HG02840 (cell line): ENCODE measurements around the gene KRT8.
"Not testable (repeated sequence)": the region's sequence is repeated elsewhere in the genome, so short reads cannot be mapped to it uniquely, and the experiment has no call there.

Source experiments
- ATAC-seq: cut with Tn5 transposase; IDR thresholded peaks from one replicate; pipeline ENCODE4 v1.9.1; 2021; ENCODE audit warnings: mild to moderate bottlenecking, moderate library complexity, moderate number of reproducible peaks; ENCODE audit not compliant: unreplicated experiment, low FRiP score

Gene KRT8

DNA sequence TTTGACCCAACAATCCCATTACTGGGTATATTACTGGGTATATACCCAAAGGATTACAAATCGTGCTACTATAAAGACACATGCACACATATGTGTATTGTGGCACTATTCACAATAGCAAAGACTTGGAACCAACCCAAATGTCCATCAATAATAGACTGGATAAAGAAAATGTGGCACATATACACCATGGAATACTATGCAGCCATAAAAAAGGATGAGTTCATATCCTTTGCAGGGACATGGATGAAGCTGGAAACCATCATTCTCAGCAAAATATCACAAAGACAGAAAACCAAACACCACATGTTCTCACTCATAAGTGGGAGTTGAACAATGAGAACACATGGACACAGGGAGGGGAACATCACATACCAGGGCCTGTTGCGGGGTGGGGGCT is 48.8 kb downstream of the KRT8 start:
- ATAC-seq = not testable (repeated sequence)

DNA sequence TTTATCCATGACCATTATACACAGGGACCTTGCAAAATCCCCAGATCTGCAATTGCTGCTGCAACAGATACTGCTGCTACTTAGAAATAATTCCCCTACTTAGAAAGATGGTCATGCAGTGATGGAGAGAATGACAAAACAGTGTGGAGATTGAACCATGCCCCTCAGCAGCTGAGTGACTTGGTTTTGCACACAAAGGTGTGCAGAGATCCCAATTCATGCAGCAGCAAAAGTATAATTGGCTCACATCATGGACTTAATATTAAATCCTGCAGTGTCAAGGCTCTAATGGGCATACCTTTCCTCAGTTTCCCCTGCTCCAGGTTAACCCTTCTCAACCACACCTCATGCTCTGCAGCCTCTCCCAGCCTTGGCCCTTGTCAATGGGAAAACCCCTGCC is 53.1 kb downstream of the KRT8 start:
- ATAC-seq = no peak

DNA sequence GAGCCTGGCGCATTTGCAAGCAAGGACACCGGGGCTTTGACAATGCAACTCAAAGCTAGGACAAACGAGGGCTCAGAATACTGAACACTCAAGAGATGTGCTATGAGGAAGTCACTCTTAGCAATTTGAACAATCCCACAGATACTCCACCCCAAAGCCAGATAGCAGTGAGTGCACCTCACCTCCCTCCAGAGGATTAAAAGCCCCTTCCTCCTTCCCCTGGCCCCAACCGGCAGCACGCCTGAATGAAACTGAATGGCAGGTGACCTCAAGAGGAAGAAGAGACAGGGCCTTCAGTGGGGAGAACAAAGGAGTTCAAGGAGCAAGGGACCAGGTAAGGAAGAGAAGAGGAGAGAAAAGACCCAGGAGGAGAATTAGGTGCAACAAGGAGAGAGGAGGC is 54.2 kb downstream of the KRT8 start:
- ATAC-seq = no peak

DNA sequence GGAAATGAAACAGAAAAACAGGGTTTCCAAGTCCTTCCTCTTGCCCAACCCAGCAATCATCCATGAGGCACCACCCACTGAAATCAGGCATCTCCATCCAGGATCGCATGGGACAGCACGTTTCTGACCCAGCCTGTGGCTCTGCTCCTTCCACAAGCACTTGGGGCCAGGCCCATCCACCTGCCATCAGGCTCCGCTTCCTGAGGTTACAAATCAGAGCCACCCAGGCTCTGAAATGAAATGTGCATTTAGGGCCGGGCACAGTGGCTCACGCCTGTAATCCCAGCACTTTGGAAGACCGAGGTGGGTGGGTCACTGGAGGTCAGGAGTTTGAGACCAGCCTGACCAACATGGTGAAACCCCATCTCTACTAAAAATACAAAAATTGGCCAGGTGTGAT is 55.4 kb downstream of the KRT8 start:
- no peak for ATAC-seq

DNA sequence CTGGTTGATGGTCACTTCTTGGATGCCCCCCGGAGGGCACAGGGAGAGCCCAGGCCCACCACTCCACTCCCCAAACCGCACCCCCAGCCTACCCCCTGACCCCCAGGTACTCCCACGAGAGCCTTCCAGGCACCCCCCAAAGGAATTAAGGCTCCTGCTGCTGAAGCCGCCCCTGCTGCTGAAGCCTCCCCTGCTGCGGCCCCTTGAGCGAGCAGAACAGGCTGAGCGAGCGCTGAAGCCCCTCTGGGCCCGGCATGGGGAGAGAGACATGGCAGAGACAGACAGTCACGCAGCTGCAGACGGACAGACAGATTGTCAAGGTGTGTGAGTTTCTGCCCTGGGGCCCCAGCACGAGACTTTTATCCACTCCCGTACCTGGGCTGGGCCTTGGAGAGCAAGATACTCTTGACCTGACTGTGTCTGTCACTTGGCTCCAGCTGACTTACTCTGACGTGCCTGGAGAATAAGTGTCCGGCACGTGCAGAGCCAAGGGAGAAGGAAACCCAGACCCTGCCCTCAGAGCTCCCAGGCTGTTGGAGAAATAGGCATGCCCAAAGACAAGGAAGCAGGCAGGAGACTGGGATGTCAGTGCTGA is 56.1 kb downstream of the KRT8 start, which contains the start of gene KRT78:
Gene KRT78 (minus strand): TSS at position 334 of the 595 bp plus-strand sequence. CDS start 64 bp downstream, at position 270.
- ATAC-seq = no peak

DNA sequence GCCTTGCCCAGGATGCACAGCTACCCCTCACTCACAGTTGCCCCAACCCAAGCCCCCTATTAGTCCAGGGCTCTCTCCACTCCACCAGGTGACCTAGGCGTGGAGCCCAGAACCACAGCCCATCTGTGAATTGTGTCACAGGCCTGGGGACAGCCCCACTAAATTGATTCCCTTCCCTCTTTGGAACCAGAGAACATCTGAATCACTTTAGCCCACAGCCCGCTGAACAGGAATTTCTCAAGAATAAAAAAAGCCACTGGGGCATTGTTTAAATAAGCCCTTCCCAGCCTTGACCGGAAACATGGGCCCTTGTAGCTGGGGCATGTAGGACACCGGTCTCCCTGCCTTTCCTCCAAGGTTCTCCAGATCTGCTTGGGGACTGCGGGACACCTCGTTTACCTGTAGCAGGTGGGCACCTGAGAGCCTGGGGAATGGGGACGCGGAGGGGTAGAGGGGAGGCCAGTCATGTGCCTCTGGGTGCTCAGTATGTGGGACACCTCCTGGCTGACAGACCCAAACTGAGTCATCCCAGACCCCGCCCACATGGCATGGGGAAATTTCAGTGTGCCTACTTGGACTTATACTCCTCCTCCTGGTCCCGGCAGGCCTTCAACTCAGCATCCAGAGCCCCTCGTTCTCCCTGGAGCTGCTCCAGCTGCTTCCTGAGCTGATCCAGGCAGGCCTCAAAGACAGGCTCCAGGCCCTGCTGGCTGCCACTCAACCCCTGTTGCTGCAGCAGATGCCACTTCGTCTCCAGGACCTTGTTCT is 57.4 kb downstream of the KRT8 start:
- ATAC-seq = no peak
